T-cell (primary cell): Measurements from ENCODE around the gene CTBP1. TPM values are rescaled to one million over a fixed set of nuclear protein-coding genes. Genes with fewer than 3 reads are reported as not detected.

Source experiments
- ATAC-seq, 4 experiments: fragments of 200-7000 bp in 3 of 4; fragments of 150-1000 bp in 1 of 4; cut with Tn5 transposase; replicated peaks in 1 of 4; 1 replicate in 3 of 4; 2 replicates in 1 of 4; pipeline ENCODE4 v1.10.0; 2021; ENCODE audit warnings: moderate library complexity in 3 of 4, mild to moderate bottlenecking in 2 of 4, moderate number of reproducible peaks in 1 of 4
- CTCF ChIA-PET, 2 donors: fragments of 300-600 bp; sonication (Branson Sonifier 250); formaldehyde crosslinking; loops; one replicate each; lab custom pipeline; 2022; ENCODE audit warnings: antibody characterized with exemption in 2 of 2; lab: Charles Lee
- POLR2A ChIA-PET, 2 donors: fragments of 300-600 bp; sonication (Branson Sonifier 250); formaldehyde crosslinking; loops; one replicate each; lab custom pipeline; 2022; ENCODE audit warnings: antibody characterized with exemption in 2 of 2; lab: Charles Lee
- DNase-seq, 35 experiments: peaks; one replicate each; pipeline versions ENCODE4 v3.0.0 to v3.0.0-alpha.2; 2013 to 2023
- H3K27ac ChIP-seq: one replicate; pipeline ENCODE4 v1.5.1; 2013; ENCODE audit warnings: low read length
- H3K27me3 ChIP-seq, 2 experiments: replicated peaks in 1 of 2; 1 replicate in 1 of 2; 2 replicates in 1 of 2; pipeline versions ENCODE4 v1.6.1 to v1.7.0; 2013; ENCODE audit warnings: low read length in 1 of 2, mixed read lengths in 1 of 2; ENCODE audit not compliant: control insufficient read depth in 2 of 2, insufficient read depth in 2 of 2; ENCODE audit errors: extremely low read depth in 1 of 2
- H3K36me3 ChIP-seq, 2 donors: 1 replicate in 1 of 2; 2 replicates in 1 of 2; pipeline versions ENCODE4 v1.6.1 to v1.7.0; 2013; ENCODE audit warnings: low read length in 1 of 2; ENCODE audit not compliant: control insufficient read depth in 2 of 2, insufficient read depth in 1 of 2; ENCODE audit errors: extremely low read depth in 1 of 2
- H3K4me1 ChIP-seq, 2 experiments: 1 replicate in 1 of 2; 2 replicates in 1 of 2; pipeline versions ENCODE4 v1.6.1 to v1.7.0; 2013; ENCODE audit warnings: low read length in 2 of 2, mixed read lengths in 1 of 2; ENCODE audit not compliant: insufficient read depth in 2 of 2, control insufficient read depth in 1 of 2; ENCODE audit errors: extremely low read depth in 1 of 2
- H3K4me3 ChIP-seq, 2 donors: 1 replicate in 1 of 2; 2 replicates in 1 of 2; pipeline versions ENCODE4 v1.5.1 to v1.7.0; 2013; ENCODE audit warnings: mild to moderate bottlenecking in 2 of 2, low read length in 1 of 2, moderate library complexity in 1 of 2; ENCODE audit not compliant: control insufficient read depth in 1 of 2; ENCODE audit errors: extremely low read depth in 1 of 2
- H3K9me3 ChIP-seq: 2 replicates; pipeline ENCODE4 v1.7.0; 2013
- H3K27ac Mint-ChIP-seq, 2 donors: one replicate each; pipeline ENCODE4 v1.8.0; 2020 to 2021; ENCODE audit warnings: mild to moderate bottlenecking in 2 of 2, mixed read lengths in 2 of 2
- H3K27me3 Mint-ChIP-seq, 2 donors: one replicate each; pipeline ENCODE4 v1.8.0; 2021 to 2022; ENCODE audit warnings: mixed read lengths in 2 of 2
- H3K36me3 Mint-ChIP-seq: one replicate; pipeline ENCODE4 v1.8.0; 2021; ENCODE audit warnings: mixed read lengths
- H3K4me1 Mint-ChIP-seq, 3 donors: one replicate each; pipeline ENCODE4 v1.8.0; 2020 to 2022; ENCODE audit warnings: mixed read lengths in 3 of 3, mild to moderate bottlenecking in 1 of 3
- H3K4me3 Mint-ChIP-seq, 3 donors: one replicate each; pipeline ENCODE4 v1.8.0; 2020 to 2022; ENCODE audit warnings: mild to moderate bottlenecking in 3 of 3, mixed read lengths in 3 of 3, moderate library complexity in 3 of 3
- H3K9me3 Mint-ChIP-seq, 3 donors: one replicate each; pipeline ENCODE4 v1.8.0; 2020 to 2022; ENCODE audit warnings: mixed read lengths in 3 of 3
- WGBS: methylation state at CpG from one replicate; pipeline ENCODE4 v1.1.5; 2013; ENCODE audit warnings: missing lambda C conversion rate; ENCODE audit not compliant: insufficient coverage; 5-methylcytosine and 5-hydroxymethylcytosine counted together
- total RNA-seq, 35 experiments: library from RNA in 6 of 35; stranded (reverse) in 6 of 35; fragments of 120-200 nt in 1 of 35; gene quantifications; one replicate each; pipeline versions ENCODE4 v1.2.1 to v1.2.4 and lab custom pipeline; 2013 to 2026

The CTBP1 gene
- total RNA-seq, 5 donors from 2014 or later (not counting 1 experiment from before 2014, with no cell fraction given) = 185 to 232 (median 207) TPM

DNA sequence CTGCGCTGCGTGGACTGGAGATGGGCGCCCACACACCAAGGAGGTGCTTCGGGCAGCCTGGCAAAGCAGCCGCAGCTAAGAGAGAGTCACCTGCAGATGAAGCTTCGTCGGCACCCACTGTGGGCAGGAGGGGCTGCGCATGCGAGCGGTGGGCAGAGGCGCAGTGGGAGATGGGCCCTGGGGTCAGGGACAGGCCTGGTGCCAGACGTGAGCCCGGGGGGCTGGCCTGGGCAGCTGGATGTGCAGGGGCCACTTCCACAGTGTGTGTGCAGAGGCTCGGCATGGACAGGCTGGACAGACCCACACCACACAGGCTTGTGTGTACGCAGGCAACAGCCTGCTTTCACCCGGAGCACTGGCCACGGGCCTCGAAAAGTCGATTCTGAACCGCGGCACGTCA lies 18.6 kb downstream of the CTBP1 start:
- Histone ChIP-seq H3K36me3 (peaks cover 36 to 87% of the 10 kb centered on the region in 2 donors), H3K9me3 (no peaks in the 10 kb centered on the region), H3K27me3 (no peaks in the 10 kb centered on the region), H3K4me1 (no peaks in the 10 kb centered on the region), H3K4me3 (no peak overlapping the region), H3K27ac (no peak overlapping the region)
- DNase-seq (no peak), ATAC-seq (no peak)
- H3K27ac Mint-ChIP-seq = no peak overlapping the region
- CTCF ChIA-PET = no interaction called here
- over 99% methylated on average over 22 of the region's 22 CpGs for WGBS
- no peak overlapping the region for H3K4me3 Mint-ChIP-seq
- H3K4me1 Mint-ChIP-seq = peaks cover 4 to 30% (median 6%) of the 10 kb centered on the region in 3 donors
- POLR2A ChIA-PET = no interaction called here
- peaks cover 33% of the 10 kb centered on the region for H3K36me3 Mint-ChIP-seq
- no peaks in the 10 kb centered on the region for H3K9me3 Mint-ChIP-seq
- no peaks in the 10 kb centered on the region for H3K27me3 Mint-ChIP-seq

DNA sequence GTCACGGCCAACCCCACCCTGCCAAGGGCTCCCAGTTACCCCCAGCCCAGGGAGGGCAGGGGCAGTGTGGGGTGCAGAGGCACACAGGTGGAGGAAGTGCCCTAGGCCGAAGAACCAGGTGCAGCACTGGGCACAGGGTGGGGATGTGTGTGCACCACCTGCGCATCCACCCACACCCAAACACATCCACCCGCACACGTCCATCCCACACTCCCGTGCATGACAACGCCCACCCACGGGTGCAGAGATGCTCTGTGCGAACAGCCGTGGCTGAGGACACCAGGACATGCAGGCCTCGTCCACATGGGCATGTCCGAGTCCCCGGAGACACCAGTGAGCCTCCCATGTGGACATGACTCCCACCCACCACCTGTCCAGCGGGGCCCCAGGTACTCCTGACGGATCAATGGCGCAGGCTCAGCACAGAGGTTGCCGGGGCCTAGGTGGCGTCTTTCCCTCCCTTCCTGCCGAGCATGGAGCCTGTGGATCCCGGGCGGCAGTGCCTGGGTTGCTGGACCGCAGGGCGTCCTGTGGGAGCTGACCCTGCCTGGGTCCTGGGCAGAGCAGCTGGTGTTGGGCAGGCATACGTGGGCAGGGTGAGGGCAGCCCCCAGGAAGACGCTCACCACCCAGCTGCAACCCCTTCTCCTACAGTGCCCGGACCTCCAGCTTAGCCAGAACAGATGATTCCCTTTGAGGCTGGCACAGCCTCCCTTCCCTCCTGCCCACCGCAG lies 19.6 kb downstream of the CTBP1 start:
- Histone ChIP-seq H3K27ac (no peak overlapping the region), H3K27me3 (no peaks in the 10 kb centered on the region), H3K4me3 (no peak overlapping the region), H3K4me1 (peaks cover 0 to under 1% of the 10 kb centered on the region in 2 experiments), H3K36me3 (peaks cover 44 to 87% of the 10 kb centered on the region in 2 donors), H3K9me3 (no peaks in the 10 kb centered on the region)
- ATAC-seq (no peak), DNase-seq (no peak)
- CTCF ChIA-PET = no interaction called here
- H3K9me3 Mint-ChIP-seq = no peaks in the 10 kb centered on the region
- H3K27me3 Mint-ChIP-seq = no peaks in the 10 kb centered on the region
- peaks cover 5 to 25% (median 6%) of the 10 kb centered on the region in 3 donors for H3K4me1 Mint-ChIP-seq
- H3K27ac Mint-ChIP-seq = no peak overlapping the region
- H3K4me3 Mint-ChIP-seq = no peak overlapping the region
- WGBS = 88% methylated on average over 15 of the region's 27 CpGs
- POLR2A ChIA-PET = no interaction called here
- H3K36me3 Mint-ChIP-seq = peaks cover 37% of the 10 kb centered on the region

DNA sequence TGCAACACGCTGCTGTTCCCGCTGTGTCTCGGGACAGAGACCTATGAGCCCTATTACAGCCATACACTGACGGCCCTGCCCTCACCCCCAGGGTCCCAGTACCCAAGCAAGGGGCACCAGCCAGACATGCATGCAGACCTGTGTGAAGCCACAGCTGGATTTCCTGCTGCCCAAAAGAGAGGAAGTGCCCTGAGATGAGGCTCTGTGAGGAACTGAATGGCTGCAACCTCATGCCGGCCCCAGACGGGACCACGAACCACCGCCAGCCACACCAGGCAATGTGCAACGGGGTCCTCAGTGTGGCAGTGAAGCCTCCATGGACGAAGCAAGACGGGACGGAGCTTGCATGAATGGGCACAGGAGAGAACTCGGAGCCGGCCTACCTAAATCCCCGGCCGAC lies 21.1 kb downstream of the CTBP1 start:
- Histone ChIP-seq H3K9me3 (no peaks in the 10 kb centered on the region), H3K4me1 (peaks cover 0 to 5% of the 10 kb centered on the region in 2 experiments), H3K27me3 (no peaks in the 10 kb centered on the region), H3K27ac (no peak overlapping the region), H3K36me3 (peaks cover 44 to 83% of the 10 kb centered on the region in 2 donors), H3K4me3 (no peak overlapping the region)
- H3K36me3 Mint-ChIP-seq = peaks cover 41% of the 10 kb centered on the region
- no peak for ATAC-seq
- no peak overlapping the region for H3K27ac Mint-ChIP-seq
- POLR2A ChIA-PET = no interaction called here
- no peaks in the 10 kb centered on the region for H3K9me3 Mint-ChIP-seq
- CTCF ChIA-PET = no interaction called here
- 88% methylated on average over 16 of the region's 16 CpGs for WGBS
- H3K4me1 Mint-ChIP-seq = peaks cover 5 to 25% (median 9%) of the 10 kb centered on the region in 3 donors
- H3K4me3 Mint-ChIP-seq = no peak overlapping the region
- no peaks in the 10 kb centered on the region for H3K27me3 Mint-ChIP-seq
- DNase-seq = no peak

DNA sequence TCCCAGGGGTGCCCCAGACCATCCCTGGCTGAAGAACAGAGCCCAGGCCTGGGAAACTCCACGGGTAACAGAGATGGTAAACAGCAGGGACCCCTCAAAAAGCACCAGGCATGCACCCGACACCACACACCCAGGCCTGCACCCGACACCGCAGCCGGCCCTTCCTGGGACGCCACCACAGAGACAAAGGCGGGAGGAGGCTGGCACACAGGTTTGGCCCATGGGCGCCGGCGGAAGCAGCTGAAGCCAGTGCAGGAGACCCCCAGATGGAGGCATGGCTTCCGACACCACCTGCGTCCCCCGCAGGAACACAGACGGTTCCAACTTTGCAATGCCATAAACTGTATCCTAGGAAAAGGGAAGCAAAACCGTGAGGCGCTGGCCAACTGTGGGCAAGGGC lies 22.3 kb downstream of the CTBP1 start:
- Mint-ChIP-seq H3K4me1 (peaks cover 8 to 14% (median 9%) of the 10 kb centered on the region in 3 donors), H3K36me3 (peaks cover 40% of the 10 kb centered on the region), H3K27ac (no peak overlapping the region), H3K9me3 (no peaks in the 10 kb centered on the region), H3K4me3 (no peak overlapping the region), H3K27me3 (no peaks in the 10 kb centered on the region)
- WGBS = 99% methylated on average over 16 of the region's 16 CpGs
- no peak for ATAC-seq
- peaks cover 0 to 5% of the 10 kb centered on the region in 2 experiments for H3K4me1 ChIP-seq
- no peaks in the 10 kb centered on the region for H3K27me3 ChIP-seq
- DNase-seq = no peak
- no peak overlapping the region for H3K27ac ChIP-seq
- H3K4me3 ChIP-seq = no peak overlapping the region
- H3K36me3 ChIP-seq = peaks cover 47 to 78% of the 10 kb centered on the region in 2 donors
- H3K9me3 ChIP-seq = no peaks in the 10 kb centered on the region
- ChIA-PET CTCF (no interaction called here), POLR2A (no interaction called here)

DNA sequence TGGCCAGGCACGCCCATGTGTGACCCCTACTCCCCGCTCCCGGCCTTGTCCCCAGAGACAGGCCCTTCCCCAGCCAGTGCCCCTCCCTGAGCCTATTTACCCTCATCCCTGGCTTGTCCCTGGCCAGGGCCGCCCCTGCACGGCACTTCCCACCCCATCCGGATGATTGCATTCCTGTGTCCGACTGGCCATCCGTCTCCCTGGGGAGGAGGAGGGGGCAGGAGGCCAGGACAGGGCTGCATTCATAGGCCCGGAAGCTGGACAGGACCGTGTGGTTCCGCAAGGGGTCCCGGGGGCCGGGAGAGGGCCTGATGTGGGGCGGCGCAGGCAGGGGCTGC lies 22.8 kb downstream of the CTBP1 start:
- ATAC-seq (no peak), DNase-seq (no peak)
- Histone ChIP-seq H3K27me3 (no peaks in the 10 kb centered on the region), H3K9me3 (no peaks in the 10 kb centered on the region), H3K27ac (no peak overlapping the region), H3K4me3 (no peak overlapping the region), H3K36me3 (peaks cover 47 to 78% of the 10 kb centered on the region in 2 donors), H3K4me1 (peaks cover 0 to 5% of the 10 kb centered on the region in 2 experiments)
- Mint-ChIP-seq H3K4me3 (no peak overlapping the region), H3K27ac (no peak overlapping the region), H3K27me3 (no peaks in the 10 kb centered on the region), H3K9me3 (no peaks in the 10 kb centered on the region), H3K36me3 (peaks cover 41% of the 10 kb centered on the region), H3K4me1 (peaks cover 8 to 14% (median 11%) of the 10 kb centered on the region in 3 donors)
- 98% methylated on average over 10 of the region's 15 CpGs for whole genome bisulfite sequencing
- ChIA-PET CTCF (no interaction called here), POLR2A (no interaction called here)

DNA sequence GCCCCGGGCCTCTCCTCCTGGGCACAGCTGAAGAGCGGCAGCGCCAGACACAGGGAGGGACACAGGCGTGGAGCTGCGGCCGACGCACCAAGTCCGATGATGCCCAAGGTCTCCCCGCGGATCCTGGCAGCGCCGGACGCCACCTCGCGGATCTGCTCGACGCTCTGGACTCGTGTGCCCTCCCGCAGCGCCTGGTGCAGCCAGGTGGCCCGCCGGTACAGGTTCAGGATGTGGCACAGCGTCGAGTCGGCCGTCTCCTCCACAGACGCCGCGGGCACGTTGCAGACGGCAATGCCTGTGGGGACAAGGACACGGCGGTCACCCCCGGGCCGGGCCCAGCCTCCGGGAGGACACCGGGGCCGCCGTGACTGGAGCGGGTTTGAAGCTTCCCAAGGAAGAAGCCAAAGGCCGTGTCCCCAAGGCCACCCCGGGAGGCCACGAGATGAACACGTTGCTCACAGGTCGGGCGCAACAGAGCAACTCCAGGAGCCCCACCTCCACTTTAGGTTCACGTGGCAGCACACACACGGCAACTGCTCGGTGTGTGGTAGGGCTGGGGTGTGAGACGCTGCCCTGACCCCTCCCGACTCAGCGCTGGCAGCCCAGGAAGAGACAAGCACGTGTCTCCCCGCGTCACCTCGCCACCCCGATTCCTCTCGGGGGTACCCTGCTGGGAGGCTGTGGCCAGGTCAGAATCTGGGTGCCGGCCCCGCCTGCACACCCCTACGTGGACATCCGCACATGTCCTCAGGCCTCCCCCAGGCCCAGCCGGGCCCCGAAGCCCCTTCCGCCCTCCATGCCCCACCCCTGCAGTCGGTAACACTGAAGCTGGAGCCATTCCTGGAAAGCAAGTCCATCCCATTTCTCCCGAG lies 23.4 kb downstream of the CTBP1 start:
- CTCF ChIA-PET = no interaction called here
- H3K27ac Mint-ChIP-seq = no peak overlapping the region
- no peaks in the 10 kb centered on the region for H3K9me3 ChIP-seq
- no peak overlapping the region for H3K4me3 Mint-ChIP-seq
- H3K36me3 ChIP-seq = peaks cover 47 to 77% of the 10 kb centered on the region in 2 donors
- no peak overlapping the region for H3K27ac ChIP-seq
- no peaks in the 10 kb centered on the region for H3K27me3 Mint-ChIP-seq
- H3K4me3 ChIP-seq = no peak overlapping the region
- 98% methylated on average over 63 of the region's 67 CpGs for WGBS
- DNase-seq (no peak), ATAC-seq (no peak)
- H3K36me3 Mint-ChIP-seq = peaks cover 46% of the 10 kb centered on the region
- peaks cover 0 to 5% of the 10 kb centered on the region in 2 experiments for H3K4me1 ChIP-seq
- POLR2A ChIA-PET = no interaction called here
- H3K4me1 Mint-ChIP-seq = peaks cover 8 to 15% (median 13%) of the 10 kb centered on the region in 3 donors
- H3K27me3 ChIP-seq = no peaks in the 10 kb centered on the region
- no peaks in the 10 kb centered on the region for H3K9me3 Mint-ChIP-seq
